HTERT RPE-1 (cell line): ENCODE data around the gene DLGAP1.

Source experiments
- in situ Hi-C: fragments of 300-500 bp; cut with MboI; formaldehyde crosslinking; loops from 4 replicates; pipeline ENCODE4 v1.14.3; 2020; ENCODE audit warnings: low sequenced_read_pairs

The DLGAP1 gene

DNA sequence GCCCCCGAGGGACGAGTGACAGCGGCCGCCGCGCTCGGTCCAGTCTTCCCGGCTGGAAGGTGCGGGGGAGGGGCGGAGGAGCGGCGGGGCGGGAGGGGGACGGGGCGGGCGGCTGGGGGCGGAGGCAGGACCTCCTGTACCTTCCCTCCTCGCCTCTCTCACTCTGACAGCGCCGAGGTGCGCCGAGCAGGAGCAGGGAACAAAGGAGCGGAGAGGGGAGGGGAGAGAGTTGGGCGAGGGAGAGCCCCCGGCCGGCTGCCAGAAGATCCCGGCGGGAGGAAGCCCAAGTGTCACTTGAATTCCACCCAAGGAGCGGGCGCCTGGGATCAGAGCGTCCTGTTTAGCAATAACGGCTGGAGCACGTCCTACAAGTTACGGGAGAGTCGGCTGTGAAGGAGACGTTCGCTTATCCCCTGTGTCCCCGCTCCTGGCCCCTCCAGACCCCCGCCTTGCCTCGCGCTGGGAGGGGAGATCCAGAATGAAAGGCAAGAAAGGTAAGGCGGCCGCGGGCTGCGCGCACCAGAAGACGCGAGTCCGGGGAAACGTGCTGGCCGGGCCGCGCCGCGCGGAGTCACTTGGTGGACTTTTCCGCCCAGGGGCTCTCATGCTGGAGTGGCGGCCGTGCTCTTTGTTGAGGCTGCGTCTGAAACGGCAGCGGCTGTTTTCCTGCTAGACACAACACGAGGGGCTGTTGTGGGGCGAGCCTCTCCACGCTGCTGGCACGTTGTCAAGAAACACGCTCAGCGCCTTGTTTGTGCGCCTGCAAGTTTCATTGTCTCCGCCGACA, 1004.9 kb downstream of the DLGAP1 start, which contains the start of gene TGIF1:
Gene TGIF1 (plus strand): TSS at position 161 of the 787 bp plus-strand sequence. CDS start 318 bp downstream, at position 479.
- in situ Hi-C loops = no loop called here

DNA sequence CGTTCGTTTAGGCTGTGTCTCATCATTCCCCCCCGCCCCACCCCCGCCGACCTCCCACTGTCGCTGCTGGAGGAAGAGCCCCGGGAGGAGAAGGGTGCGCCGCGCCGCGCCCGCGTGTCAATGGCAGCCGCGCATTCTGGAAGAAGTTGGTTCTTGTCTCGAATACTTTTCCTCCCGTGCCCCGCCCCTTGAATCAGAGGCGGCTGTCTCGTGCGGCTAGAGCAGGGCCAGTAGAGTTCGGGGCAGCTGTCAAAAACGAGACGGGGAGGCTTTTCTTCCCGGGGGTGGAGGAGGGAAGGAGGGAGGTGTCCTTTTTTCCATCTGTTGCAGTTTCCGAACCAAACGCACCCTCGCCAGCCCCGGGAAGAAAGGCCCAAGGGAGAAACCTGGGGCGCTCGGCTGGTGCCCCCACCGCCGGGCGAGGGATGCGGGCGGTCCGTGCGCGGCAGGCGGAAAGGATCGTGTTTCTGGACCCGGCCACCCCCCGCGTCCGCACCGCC, 1005.5 kb downstream of the DLGAP1 start:
- in situ Hi-C loops = no loop called here

DNA sequence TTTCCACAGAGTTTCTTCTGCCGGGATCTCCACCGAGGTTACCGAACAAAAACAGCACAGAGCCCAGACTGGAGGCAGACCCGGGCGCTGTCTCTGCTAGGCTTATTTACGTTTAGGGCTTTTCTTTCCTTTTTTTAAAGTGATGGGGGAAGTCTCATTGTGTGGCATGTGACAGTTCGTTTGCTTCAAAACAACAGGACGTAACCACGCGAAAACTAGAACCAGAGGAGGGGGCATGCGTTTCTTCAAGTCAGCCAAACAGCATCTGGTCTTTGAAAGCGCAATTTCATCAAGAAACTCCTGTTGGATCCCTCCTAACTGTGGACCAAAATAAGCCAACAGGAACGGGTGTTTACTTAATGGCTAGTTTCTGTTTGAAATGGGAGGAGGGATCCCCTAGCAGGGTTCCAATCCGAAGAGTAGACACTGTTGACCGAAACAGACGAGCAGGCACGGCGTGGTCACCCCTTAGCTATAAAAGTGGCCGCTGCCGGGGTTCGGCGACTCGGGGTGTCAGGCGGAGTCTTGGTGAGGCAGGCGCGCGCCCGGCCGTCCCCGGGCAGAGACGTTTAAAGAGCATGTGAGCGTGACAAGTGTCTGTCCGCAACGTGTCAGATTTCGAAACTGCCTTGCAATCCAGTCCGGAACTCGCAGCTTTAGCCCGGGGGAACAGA, 1006.1 kb downstream of the DLGAP1 start:
- in situ Hi-C loops = no loop called here

DNA sequence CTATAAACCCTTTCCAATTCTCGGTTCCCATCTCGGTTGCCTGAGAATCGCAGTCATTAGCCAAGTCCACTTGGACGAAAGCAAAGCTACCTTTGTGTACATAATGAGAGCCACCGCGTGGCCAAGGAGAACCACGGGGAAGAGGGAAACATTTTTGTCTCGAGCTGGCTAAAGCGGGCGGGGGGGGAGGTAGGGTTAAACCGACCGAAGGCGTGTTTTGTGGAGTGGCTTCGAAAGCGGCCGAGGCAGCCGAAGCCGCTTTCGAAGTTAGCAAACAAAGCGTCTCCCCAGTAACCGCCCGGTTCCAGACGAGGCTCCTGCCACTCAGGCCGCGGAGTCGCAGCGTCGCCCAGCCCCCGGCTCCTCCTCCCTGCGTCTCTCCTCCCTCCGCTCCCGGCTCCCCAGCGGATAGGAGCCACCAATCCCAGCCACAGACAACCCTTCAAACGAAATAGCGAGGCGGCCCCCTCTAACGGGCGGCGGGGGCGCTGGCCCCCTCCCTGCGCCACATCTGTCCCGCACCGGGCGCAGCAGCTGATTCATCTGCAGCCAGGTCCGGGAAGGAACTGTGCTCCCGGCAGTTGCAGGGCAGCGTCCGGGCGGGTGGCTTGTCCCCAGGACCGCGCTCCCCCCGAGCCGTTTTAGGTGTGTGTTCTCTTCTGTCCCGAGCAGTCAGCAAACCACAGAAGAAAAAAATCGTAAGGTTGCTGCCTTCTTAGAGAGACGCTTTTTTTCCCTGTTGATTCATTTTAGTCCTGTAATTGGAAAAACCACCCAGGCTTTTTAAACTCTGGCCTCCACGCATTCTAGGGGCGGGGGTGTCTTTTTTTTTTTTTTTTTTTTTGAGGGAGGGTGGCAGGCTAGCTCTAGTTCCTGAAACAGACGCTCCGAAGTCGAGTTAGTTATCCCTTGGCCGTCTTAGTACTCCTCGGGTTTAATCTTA, 1006.9 kb downstream of the DLGAP1 start:
- in situ Hi-C loops = no loop called here

DNA sequence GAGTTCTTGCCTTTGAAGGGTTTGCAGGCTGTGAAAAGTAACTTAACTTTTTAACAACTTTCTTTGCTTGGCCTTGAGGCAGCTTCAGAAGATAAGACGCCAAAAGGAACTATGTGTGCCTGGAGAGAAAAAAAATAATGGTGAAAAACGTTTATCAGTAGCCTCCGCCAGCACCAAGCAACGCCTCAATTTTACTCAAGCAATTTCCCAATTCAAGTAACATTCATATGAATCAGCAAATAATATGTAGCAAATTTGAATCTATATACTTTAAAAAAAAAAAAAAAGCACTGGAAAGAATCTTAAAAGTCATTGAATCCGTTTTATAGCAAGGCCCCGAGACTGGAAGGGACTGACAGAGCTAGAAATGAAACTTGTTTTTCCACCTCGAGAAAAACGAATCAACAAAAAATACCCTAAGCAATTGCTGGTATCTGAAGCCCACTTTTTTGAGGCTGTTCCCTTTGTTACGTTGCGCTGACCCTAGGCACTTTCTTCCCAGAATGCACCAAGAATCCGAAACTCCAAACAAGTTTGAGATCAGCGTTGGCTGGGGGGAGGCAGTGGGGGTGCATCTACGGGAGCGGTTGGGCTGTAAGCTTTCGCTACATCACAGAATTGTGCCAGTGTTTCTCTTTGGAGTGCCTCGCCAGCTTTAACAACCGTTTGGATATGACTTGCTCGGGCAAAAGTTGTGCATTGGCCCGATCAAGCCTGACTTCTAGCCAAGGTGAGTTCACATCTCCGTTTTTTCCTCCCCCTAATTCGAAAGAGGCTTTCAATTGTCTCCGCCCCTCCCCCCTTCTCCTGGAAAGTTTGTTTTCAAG, 1007.8 kb downstream of the DLGAP1 start:
- in situ Hi-C loops = no loop called here
